Effector memory CD4-positive, alpha-beta T cell (primary cell): ENCODE measurements around the gene PTGER4.

Source experiments
- DNase-seq, 3 donors: peaks; one replicate each; pipeline ENCODE4 v3.0.0-alpha.2; 2020
- H3K27ac ChIP-seq: 2 replicates; pipeline ENCODE4 v1.7.0; 2013; ENCODE audit warnings: mild to moderate bottlenecking, low read length, moderate library complexity; ENCODE audit not compliant: insufficient read depth, poor library complexity, severe bottlenecking
- H3K27me3 ChIP-seq: replicated peaks from 2 replicates; pipeline ENCODE4 v1.7.0; 2013; ENCODE audit warnings: mild to moderate bottlenecking, low read length; ENCODE audit not compliant: insufficient read depth, control insufficient read depth, poor library complexity, severe bottlenecking
- H3K36me3 ChIP-seq: 2 replicates; pipeline ENCODE4 v1.7.0; 2013; ENCODE audit warnings: mild to moderate bottlenecking, low read length, moderate library complexity; ENCODE audit not compliant: control insufficient read depth, insufficient read depth
- H3K4me1 ChIP-seq: 2 replicates; pipeline ENCODE4 v1.7.0; 2013; ENCODE audit warnings: low read length, mild to moderate bottlenecking; ENCODE audit not compliant: control insufficient read depth, insufficient read depth, poor library complexity, severe bottlenecking
- H3K4me3 ChIP-seq: 2 replicates; pipeline ENCODE4 v1.7.0; 2013; ENCODE audit warnings: low read length, low read depth, mild to moderate bottlenecking; ENCODE audit not compliant: insufficient read depth, poor library complexity, severe bottlenecking
- H3K9me3 ChIP-seq: 2 replicates; pipeline ENCODE4 v1.7.0; 2013; ENCODE audit warnings: mild to moderate bottlenecking, low read length, moderate library complexity; ENCODE audit not compliant: control insufficient read depth

PTGER4 gene

GRCh38 chr5:40667161-40667663, 12.5 kb upstream of the PTGER4 start:
- H3K4me1 ChIP-seq, result peaks cover 19% of the 10 kb centered on the region
- no peaks in the 10 kb centered on the region for H3K27me3 ChIP-seq
- no peak for DNase-seq
- H3K36me3 ChIP-seq, result no peaks in the 10 kb centered on the region
- no peak overlapping the region for H3K4me3 ChIP-seq
- H3K27ac ChIP-seq, result no peak overlapping the region
- H3K9me3 ChIP-seq, result no peaks in the 10 kb centered on the region

- DNase-seq, result no peak
- H3K27ac ChIP-seq, result peak overlapping the region; percentile 44
- no peaks in the 10 kb centered on the region for H3K9me3 ChIP-seq
- H3K4me1 ChIP-seq, result peaks cover 29% of the 10 kb centered on the region
- H3K4me3 ChIP-seq, result no peak overlapping the region
- H3K36me3 ChIP-seq, result no peaks in the 10 kb centered on the region
- H3K27me3 ChIP-seq, result no peaks in the 10 kb centered on the region
Measured at GRCh38 chr5:40669606-40670390, 9.9 kb upstream of the PTGER4 start.

GRCh38 chr5:40672425-40672824, 7.3 kb upstream of the PTGER4 start:
- Histone ChIP-seq H3K4me1 (peaks cover 49% of the 10 kb centered on the region), H3K36me3 (no peaks in the 10 kb centered on the region), H3K9me3 (no peaks in the 10 kb centered on the region), H3K27ac (no peak overlapping the region), H3K27me3 (no peaks in the 10 kb centered on the region), H3K4me3 (no peak overlapping the region)
- DNase-seq, result no peak

GRCh38 chr5:40674661-40675235, 5.0 kb upstream of the PTGER4 start:
- H3K4me1 ChIP-seq, result peaks cover 41% of the 10 kb centered on the region
- peak overlapping the region; percentile 44 for H3K27ac ChIP-seq
- no peak for DNase-seq
- no peaks in the 10 kb centered on the region for H3K36me3 ChIP-seq
- no peak overlapping the region for H3K4me3 ChIP-seq
- no peaks in the 10 kb centered on the region for H3K9me3 ChIP-seq
- H3K27me3 ChIP-seq, result no peaks in the 10 kb centered on the region

GRCh38 chr5:40675396-40676133, 4.2 kb upstream of the PTGER4 start:
- Histone ChIP-seq H3K4me1 (peaks cover 33% of the 10 kb centered on the region), H3K4me3 (no peak overlapping the region), H3K36me3 (no peaks in the 10 kb centered on the region), H3K9me3 (no peaks in the 10 kb centered on the region), H3K27ac (peak overlapping the region; percentile 34), H3K27me3 (no peaks in the 10 kb centered on the region)
- DNase-seq, result no peak

GRCh38 chr5:40676613-40677343, 2.9 kb upstream of the PTGER4 start:
- DNase-seq, result no peak
- H3K27ac ChIP-seq, result peak overlapping the region; percentile 51
- H3K27me3 ChIP-seq, result no peaks in the 10 kb centered on the region
- no peaks in the 10 kb centered on the region for H3K9me3 ChIP-seq
- peaks cover 31% of the 10 kb centered on the region for H3K4me1 ChIP-seq
- H3K36me3 ChIP-seq, result peaks cover 9% of the 10 kb centered on the region
- no peak overlapping the region for H3K4me3 ChIP-seq

GRCh38 chr5:40677456-40677855, 2.3 kb upstream of the PTGER4 start:
- Histone ChIP-seq H3K36me3 (peaks cover 15% of the 10 kb centered on the region), H3K4me3 (no peak overlapping the region), H3K9me3 (no peaks in the 10 kb centered on the region), H3K27me3 (no peaks in the 10 kb centered on the region), H3K4me1 (peaks cover 31% of the 10 kb centered on the region), H3K27ac (peak overlapping the region; percentile 51)
- DNase-seq, result no peak

- H3K4me3 ChIP-seq, result peak overlapping the region; percentile 52
- no peak for DNase-seq
- H3K4me1 ChIP-seq, result peaks cover 31% of the 10 kb centered on the region
- H3K27ac ChIP-seq, result peak overlapping the region; percentile 92
- H3K9me3 ChIP-seq, result no peaks in the 10 kb centered on the region
- no peaks in the 10 kb centered on the region for H3K27me3 ChIP-seq
- H3K36me3 ChIP-seq, result peaks cover 15% of the 10 kb centered on the region
Measured at GRCh38 chr5:40678026-40678425, 1.7 kb upstream of the PTGER4 start.

GRCh38 chr5:40678460-40679147, 1.1 kb upstream of the PTGER4 start:
- peaks cover 15% of the 10 kb centered on the region for H3K36me3 ChIP-seq
- peaks cover 29% of the 10 kb centered on the region for H3K4me1 ChIP-seq
- no peak for DNase-seq
- H3K9me3 ChIP-seq, result no peaks in the 10 kb centered on the region
- no peaks in the 10 kb centered on the region for H3K27me3 ChIP-seq
- H3K4me3 ChIP-seq, result peak overlapping the region; percentile 52
- peak overlapping the region; percentile 92 for H3K27ac ChIP-seq
